Measurements from ENCODE around the gene APOBEC3A.

APOBEC3A gene

DNA sequence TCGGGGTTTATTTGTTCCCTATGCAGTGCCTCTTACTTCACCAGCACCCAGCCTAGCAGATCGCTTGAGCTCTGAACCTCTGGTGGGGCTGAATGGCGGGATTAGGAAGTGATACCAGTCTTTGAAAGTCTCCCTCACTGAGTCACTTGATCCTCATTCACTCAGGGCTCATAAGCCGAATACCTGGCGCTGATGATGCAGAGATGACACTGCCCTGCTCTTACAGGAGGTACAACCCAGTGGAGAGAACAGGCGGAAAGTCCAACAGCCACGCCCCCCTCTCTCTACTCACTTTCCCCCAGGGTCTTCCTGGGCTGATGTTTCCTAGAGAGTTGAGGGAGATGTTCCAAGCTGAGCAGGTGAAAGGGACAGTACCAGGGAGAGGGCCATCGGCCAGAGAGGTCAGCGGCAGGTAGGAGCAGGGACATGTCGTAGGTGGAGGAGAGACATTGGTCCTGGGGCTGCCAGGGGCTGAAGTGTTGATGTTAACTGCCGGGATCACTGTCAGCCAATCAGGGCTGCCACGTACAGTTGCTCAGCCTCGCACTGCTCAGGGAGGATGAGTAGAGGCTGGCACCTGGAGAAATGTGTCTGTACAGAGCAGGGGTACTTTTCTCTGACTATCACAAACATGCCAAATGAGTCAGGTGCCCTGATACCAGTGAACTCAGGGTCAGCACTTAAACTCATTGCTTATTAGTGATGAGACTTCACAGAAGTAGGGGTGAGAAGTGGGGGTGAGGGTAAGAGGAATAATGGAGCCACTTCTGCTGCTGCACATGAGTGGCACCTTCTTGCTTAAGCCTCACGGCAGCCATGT is 9.9 kb upstream of the APOBEC3A start:
- H4K20me1 ChIP-seq (ENCODE audit: low read depth, low read length): no peaks in the 10 kb centered on the region
- H3K36me3 ChIP-seq (ENCODE audit: low read length): no peaks in the 10 kb centered on the region
- no peak for TF ChIP-seq EZH2phosphoT487 (conservative IDR thresholded peaks at IDR 0.05; ENCODE audit: low read length)
- TF ChIP-seq, protein P1, sequence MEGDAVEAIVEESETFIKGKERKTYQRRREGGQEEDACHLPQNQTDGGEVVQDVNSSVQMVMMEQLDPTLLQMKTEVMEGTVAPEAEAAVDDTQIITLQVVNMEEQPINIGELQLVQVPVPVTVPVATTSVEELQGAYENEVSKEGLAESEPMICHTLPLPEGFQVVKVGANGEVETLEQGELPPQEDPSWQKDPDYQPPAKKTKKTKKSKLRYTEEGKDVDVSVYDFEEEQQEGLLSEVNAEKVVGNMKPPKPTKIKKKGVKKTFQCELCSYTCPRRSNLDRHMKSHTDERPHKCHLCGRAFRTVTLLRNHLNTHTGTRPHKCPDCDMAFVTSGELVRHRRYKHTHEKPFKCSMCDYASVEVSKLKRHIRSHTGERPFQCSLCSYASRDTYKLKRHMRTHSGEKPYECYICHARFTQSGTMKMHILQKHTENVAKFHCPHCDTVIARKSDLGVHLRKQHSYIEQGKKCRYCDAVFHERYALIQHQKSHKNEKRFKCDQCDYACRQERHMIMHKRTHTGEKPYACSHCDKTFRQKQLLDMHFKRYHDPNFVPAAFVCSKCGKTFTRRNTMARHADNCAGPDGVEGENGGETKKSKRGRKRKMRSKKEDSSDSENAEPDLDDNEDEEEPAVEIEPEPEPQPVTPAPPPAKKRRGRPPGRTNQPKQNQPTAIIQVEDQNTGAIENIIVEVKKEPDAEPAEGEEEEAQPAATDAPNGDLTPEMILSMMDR (IDR thresholded peaks at IDR 0.05; ENCODE audit: insufficient read depth, low read length, poor library complexity, severe bottlenecking): no peak
- H3K9ac ChIP-seq (ENCODE audit: low read length): no peak overlapping the region
- no peaks in the 10 kb centered on the region for H3K27me3 ChIP-seq (ENCODE audit: low read length)
- H3K9me3 ChIP-seq (ENCODE audit: insufficient read depth, low read length): no peaks in the 10 kb centered on the region
- no peak overlapping the region for H3K4me3 ChIP-seq (ENCODE audit: insufficient read depth, low read length, poor library complexity, severe bottlenecking)
- H3K79me2 ChIP-seq (ENCODE audit: insufficient read depth, low read length): no peaks in the 10 kb centered on the region
- H3K4me2 ChIP-seq (ENCODE audit: low read depth, low read length, poor library complexity, severe bottlenecking): no peak overlapping the region
- H3F3A ChIP-seq (ENCODE audit: insufficient read depth): no peaks in the 10 kb centered on the region
- no peaks in the 10 kb centered on the region for H3K9me2 ChIP-seq (replicated peaks; ENCODE audit: insufficient read depth, low read length)
- no peak overlapping the region for H3K27ac ChIP-seq (ENCODE audit: low read depth, low read length)
- H2AFZ ChIP-seq (ENCODE audit: low read depth, low read length, severe bottlenecking): no peak overlapping the region

DNA sequence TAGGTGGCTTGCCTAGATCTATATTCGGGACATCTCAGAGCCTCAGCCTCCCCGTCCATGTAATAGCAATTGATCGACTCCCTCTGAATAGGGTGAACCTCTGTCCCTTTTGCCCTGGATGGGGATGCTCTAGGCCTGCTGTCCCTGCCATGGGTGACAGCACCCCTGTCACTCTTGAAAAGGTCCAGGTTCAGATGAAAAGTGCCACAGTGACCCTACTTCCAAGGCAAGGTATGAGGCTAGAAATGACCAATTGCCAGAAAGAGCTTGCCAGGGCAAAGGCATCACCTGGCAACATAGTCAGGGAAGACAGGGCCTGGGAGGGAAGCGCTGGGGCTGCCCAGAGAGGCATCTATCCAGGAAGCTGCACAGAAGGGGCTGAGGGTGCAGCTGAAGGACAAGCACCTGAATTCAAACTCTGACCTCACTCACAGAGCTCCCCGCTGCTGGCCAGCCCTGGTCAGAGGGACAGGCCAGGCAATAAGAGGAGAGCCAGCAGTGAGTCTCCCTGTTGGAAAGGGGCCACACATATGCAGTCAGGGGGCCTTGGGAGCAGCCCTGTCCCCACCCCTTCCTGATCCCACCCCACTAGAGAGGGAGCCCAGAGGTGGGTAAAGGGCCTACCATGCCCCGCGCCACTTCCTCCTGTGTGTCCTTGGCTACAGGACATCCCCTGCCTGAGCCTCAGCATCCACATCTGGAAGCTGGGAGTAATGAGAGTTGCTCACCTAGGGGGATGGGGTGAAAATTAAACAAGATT is 9.0 kb upstream of the APOBEC3A start:
- Histone ChIP-seq H4K20me1 (ENCODE audit: low read depth, low read length) (no peaks in the 10 kb centered on the region), H3K27ac (ENCODE audit: low read depth, low read length) (no peak overlapping the region), H3K9ac (ENCODE audit: low read length) (no peak overlapping the region), H3K27me3 (ENCODE audit: low read length) (no peaks in the 10 kb centered on the region), H3K9me3 (ENCODE audit: insufficient read depth, low read length) (no peaks in the 10 kb centered on the region), H3K9me2 (replicated peaks; ENCODE audit: insufficient read depth, low read length) (no peaks in the 10 kb centered on the region), H3K79me2 (ENCODE audit: insufficient read depth, low read length) (no peaks in the 10 kb centered on the region), H2AFZ (ENCODE audit: low read depth, low read length, severe bottlenecking) (no peak overlapping the region), H3K4me2 (ENCODE audit: low read depth, low read length, poor library complexity, severe bottlenecking) (no peak overlapping the region), H3K4me3 (ENCODE audit: insufficient read depth, low read length, poor library complexity, severe bottlenecking) (no peak overlapping the region), H3K36me3 (ENCODE audit: low read length) (no peaks in the 10 kb centered on the region), H3F3A (ENCODE audit: insufficient read depth) (no peaks in the 10 kb centered on the region)
- no peak for TF ChIP-seq EZH2phosphoT487 (conservative IDR thresholded peaks at IDR 0.05; ENCODE audit: low read length)
- TF ChIP-seq, protein P1 (IDR thresholded peaks at IDR 0.05; ENCODE audit: insufficient read depth, low read length, poor library complexity, severe bottlenecking): no peak

- Histone ChIP-seq H2AFZ (ENCODE audit: low read depth, low read length, severe bottlenecking) (no peak overlapping the region), H3K27me3 (ENCODE audit: low read length) (no peaks in the 10 kb centered on the region), H3K79me2 (ENCODE audit: insufficient read depth, low read length) (no peaks in the 10 kb centered on the region), H3K27ac (ENCODE audit: low read depth, low read length) (no peak overlapping the region), H3K4me2 (ENCODE audit: low read depth, low read length, poor library complexity, severe bottlenecking) (no peak overlapping the region), H3K9me2 (replicated peaks; ENCODE audit: insufficient read depth, low read length) (no peaks in the 10 kb centered on the region), H3K36me3 (ENCODE audit: low read length) (no peaks in the 10 kb centered on the region), H4K20me1 (ENCODE audit: low read depth, low read length) (no peaks in the 10 kb centered on the region), H3K9me3 (ENCODE audit: insufficient read depth, low read length) (no peaks in the 10 kb centered on the region), H3F3A (ENCODE audit: insufficient read depth) (no peaks in the 10 kb centered on the region), H3K9ac (ENCODE audit: low read length) (no peak overlapping the region), H3K4me3 (ENCODE audit: insufficient read depth, low read length, poor library complexity, severe bottlenecking) (no peak overlapping the region)
- TF ChIP-seq, protein P1 (IDR thresholded peaks at IDR 0.05; ENCODE audit: insufficient read depth, low read length, poor library complexity, severe bottlenecking): no peak
- TF ChIP-seq EZH2phosphoT487 (conservative IDR thresholded peaks at IDR 0.05; ENCODE audit: low read length): no peak
Observed at GRCh38 chr22:38949889-38950405, 7.5 kb upstream of the APOBEC3A start.
